ENCODE results near the gene CCDC88C.

DNA sequence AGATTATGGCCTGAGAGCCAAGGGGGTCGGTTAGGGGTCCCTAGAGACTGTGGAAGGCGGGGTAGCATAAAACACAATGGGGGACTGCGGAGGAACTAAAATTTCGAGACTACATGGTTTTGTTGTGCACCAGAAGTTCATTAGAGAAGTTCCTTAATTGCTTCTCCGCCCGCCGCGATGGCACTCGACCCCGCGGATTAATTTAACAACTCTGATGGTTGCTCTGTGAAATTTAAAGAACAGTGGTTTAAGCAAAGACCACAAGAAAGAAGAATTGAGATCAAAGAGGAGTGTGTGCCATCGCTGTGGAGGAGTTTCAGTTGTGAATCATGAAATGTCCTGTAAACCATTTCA lies 1.4 kb upstream of the CCDC88C start:
- TF ChIP-seq POLR2A (IDR thresholded peaks at IDR 0.05; ENCODE audit: low read depth, low read length) (no peak), EZH2 (IDR thresholded peaks at IDR 0.05; ENCODE audit: borderline replicate concordance, low read depth, low read length, severe bottlenecking) (no peak), JUN (IDR thresholded peaks at IDR 0.05; ENCODE audit: borderline replicate concordance, insufficient read depth, insufficient read length, low read depth) (no peak), FOS (IDR thresholded peaks at IDR 0.05; ENCODE audit: borderline replicate concordance, insufficient read depth, low read length) (no peak), GATA2 (IDR thresholded peaks at IDR 0.05; ENCODE audit: insufficient read depth, insufficient read length, low read depth, low read length) (no peak), POLR2AphosphoS5 (IDR thresholded peaks at IDR 0.05; ENCODE audit: insufficient read depth, low read depth, low read length) (no peak)
- TF ChIP-seq, protein P1, sequence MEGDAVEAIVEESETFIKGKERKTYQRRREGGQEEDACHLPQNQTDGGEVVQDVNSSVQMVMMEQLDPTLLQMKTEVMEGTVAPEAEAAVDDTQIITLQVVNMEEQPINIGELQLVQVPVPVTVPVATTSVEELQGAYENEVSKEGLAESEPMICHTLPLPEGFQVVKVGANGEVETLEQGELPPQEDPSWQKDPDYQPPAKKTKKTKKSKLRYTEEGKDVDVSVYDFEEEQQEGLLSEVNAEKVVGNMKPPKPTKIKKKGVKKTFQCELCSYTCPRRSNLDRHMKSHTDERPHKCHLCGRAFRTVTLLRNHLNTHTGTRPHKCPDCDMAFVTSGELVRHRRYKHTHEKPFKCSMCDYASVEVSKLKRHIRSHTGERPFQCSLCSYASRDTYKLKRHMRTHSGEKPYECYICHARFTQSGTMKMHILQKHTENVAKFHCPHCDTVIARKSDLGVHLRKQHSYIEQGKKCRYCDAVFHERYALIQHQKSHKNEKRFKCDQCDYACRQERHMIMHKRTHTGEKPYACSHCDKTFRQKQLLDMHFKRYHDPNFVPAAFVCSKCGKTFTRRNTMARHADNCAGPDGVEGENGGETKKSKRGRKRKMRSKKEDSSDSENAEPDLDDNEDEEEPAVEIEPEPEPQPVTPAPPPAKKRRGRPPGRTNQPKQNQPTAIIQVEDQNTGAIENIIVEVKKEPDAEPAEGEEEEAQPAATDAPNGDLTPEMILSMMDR (IDR thresholded peaks at IDR 0.05; ENCODE audit: extremely low read depth in 1 of 2, insufficient read depth in 1 of 2, low read depth in 1 of 2, low read length in 2 of 2): no peak
- TF ChIP-seq, protein P2, sequence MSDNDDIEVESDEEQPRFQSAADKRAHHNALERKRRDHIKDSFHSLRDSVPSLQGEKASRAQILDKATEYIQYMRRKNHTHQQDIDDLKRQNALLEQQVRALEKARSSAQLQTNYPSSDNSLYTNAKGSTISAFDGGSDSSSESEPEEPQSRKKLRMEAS (IDR thresholded peaks at IDR 0.05; ENCODE audit: insufficient read depth, insufficient read length): no peak

All from endothelial cell of umbilical vein (primary cell).